ENCODE results near the gene HUS1B. TPM values are rescaled to one million over a fixed set of nuclear protein-coding genes. Genes with fewer than 3 reads are reported as not detected.

The HUS1B gene
- total and polyA plus RNA-seq, 2 experiments from 2014 or later = 0.33 to 1.2 TPM

DNA sequence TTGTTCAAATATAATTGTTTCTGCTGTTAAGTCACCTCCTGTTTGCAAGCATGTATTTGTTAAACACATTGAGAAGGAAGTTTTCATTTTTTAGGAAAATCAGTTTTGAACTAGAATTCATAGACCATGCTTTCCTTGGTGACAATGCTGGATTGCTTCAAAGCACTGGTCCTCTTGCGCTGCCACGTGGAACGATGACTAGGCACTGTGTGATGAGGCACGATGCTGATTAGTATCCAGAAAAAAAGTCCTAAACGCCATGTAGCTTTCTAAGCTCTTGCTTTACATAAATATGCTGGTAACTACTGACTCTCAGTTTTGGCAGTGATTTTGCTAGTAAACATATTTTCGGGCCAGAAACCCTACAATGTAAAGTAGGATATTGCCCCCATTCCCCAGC, 47.1 kb upstream of the HUS1B start:
- Histone ChIP-seq H3K9me3 (ENCODE audit: low read depth) (no peaks in the 10 kb centered on the region), H3K4me3 (no peak overlapping the region), H4K20me1 (ENCODE audit: insufficient read depth, poor library complexity, severe bottlenecking) (no peaks in the 10 kb centered on the region), H3K27me3 (peaks cover 7% of the 10 kb centered on the region), H3K4me2 (peak overlapping the region; percentile 9), H3K79me2 (no peaks in the 10 kb centered on the region), H3K4me1 (ENCODE audit: insufficient read depth) (peaks cover 15% of the 10 kb centered on the region), H2AFZ (no peak overlapping the region), H3K27ac (peak overlapping the region; percentile 68), H3K9me2 (replicated peaks; ENCODE audit: insufficient read depth) (no peaks in the 10 kb centered on the region), H3K36me3 (replicated peaks; ENCODE audit: insufficient read depth, low read depth) (no peaks in the 10 kb centered on the region)
- DNase-seq (ENCODE audit: low spot score) = no peak
- TF ChIP-seq, protein P1, sequence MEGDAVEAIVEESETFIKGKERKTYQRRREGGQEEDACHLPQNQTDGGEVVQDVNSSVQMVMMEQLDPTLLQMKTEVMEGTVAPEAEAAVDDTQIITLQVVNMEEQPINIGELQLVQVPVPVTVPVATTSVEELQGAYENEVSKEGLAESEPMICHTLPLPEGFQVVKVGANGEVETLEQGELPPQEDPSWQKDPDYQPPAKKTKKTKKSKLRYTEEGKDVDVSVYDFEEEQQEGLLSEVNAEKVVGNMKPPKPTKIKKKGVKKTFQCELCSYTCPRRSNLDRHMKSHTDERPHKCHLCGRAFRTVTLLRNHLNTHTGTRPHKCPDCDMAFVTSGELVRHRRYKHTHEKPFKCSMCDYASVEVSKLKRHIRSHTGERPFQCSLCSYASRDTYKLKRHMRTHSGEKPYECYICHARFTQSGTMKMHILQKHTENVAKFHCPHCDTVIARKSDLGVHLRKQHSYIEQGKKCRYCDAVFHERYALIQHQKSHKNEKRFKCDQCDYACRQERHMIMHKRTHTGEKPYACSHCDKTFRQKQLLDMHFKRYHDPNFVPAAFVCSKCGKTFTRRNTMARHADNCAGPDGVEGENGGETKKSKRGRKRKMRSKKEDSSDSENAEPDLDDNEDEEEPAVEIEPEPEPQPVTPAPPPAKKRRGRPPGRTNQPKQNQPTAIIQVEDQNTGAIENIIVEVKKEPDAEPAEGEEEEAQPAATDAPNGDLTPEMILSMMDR (IDR thresholded peaks at IDR 0.05; ENCODE audit: poor library complexity) = no peak
- no peak for TF ChIP-seq EZH2 (IDR thresholded peaks at IDR 0.05; ENCODE audit: borderline replicate concordance)
- no peak for TF ChIP-seq EZH2phosphoT487 (IDR thresholded peaks at IDR 0.05; ENCODE audit: low read depth, severe bottlenecking, unreplicated experiment)
- 64% methylated on average over 6 of the region's 6 CpGs for WGBS (ENCODE audit: low lambda C conversion rate, missing lambda C conversion rate)

- no peak overlapping the region for H2AFZ ChIP-seq
- H3K9me2 ChIP-seq (replicated peaks; ENCODE audit: insufficient read depth) = no peaks in the 10 kb centered on the region
- no peaks in the 10 kb centered on the region for H3K36me3 ChIP-seq (replicated peaks; ENCODE audit: insufficient read depth, low read depth)
- no peak overlapping the region for H3K4me3 ChIP-seq
- no peaks in the 10 kb centered on the region for H3K9me3 ChIP-seq (ENCODE audit: low read depth)
- H3K4me2 ChIP-seq = peak overlapping the region; percentile 9
- H3K27me3 ChIP-seq = peaks cover 7% of the 10 kb centered on the region
- H3K79me2 ChIP-seq = no peaks in the 10 kb centered on the region
- 76% methylated on average over 3 of the region's 3 CpGs for WGBS (ENCODE audit: low lambda C conversion rate, missing lambda C conversion rate)
- no peak for DNase-seq (ENCODE audit: low spot score)
- peaks cover 16% of the 10 kb centered on the region for H3K4me1 ChIP-seq (ENCODE audit: insufficient read depth)
- no peaks in the 10 kb centered on the region for H4K20me1 ChIP-seq (ENCODE audit: insufficient read depth, poor library complexity, severe bottlenecking)
- no peak for TF ChIP-seq EZH2 (IDR thresholded peaks at IDR 0.05; ENCODE audit: borderline replicate concordance)
- TF ChIP-seq EZH2phosphoT487 (IDR thresholded peaks at IDR 0.05; ENCODE audit: low read depth, severe bottlenecking, unreplicated experiment) = no peak
- TF ChIP-seq, protein P1 (IDR thresholded peaks at IDR 0.05; ENCODE audit: poor library complexity) = no peak
- peak overlapping the region; percentile 68 for H3K27ac ChIP-seq
Observed at GRCh38 chr6:703552-703951, 46.7 kb upstream of the HUS1B start.

DNA sequence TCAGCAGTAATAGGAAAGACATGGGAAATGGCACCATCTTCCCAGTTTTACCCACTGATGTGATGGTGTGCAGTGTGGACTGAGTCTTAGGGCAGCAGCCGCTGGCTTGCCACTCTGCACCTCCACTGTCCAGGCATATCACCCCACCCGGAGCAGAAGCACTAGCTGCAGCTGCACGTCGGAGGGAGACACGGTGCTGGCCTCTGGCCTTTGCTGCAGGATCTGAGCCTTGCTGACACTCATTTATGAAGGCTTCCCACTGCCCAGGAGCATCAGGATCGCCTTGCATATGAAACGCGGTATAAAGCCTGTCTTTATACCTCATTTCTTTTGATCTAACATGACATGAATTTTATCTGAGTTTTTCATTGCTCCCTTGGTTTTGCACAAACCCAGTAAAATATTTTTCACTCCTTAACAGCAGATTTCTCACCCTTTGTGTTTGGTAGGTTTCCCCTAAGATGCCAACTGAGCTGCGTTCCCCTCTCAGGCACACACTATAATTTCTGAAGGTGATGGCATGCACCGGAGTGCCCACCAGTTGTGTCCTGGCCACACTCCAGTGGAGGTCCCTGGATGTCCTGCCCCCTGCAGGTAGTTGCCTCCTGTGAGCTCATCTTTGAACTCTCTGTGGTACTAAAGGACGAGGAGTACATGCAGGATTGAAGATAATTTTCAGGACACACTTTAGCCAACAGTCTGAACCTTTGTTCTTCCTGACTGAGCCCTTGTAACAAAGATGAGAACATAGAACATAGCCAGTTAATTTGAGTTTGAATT, 45.0 kb upstream of the HUS1B start:
- Histone ChIP-seq H3K36me3 (replicated peaks; ENCODE audit: insufficient read depth, low read depth) (no peaks in the 10 kb centered on the region), H3K27ac (peak overlapping the region; percentile 60), H3K79me2 (no peaks in the 10 kb centered on the region), H3K4me1 (ENCODE audit: insufficient read depth) (peaks cover 16% of the 10 kb centered on the region), H4K20me1 (ENCODE audit: insufficient read depth, poor library complexity, severe bottlenecking) (no peaks in the 10 kb centered on the region), H2AFZ (no peak overlapping the region), H3K27me3 (peaks cover 7% of the 10 kb centered on the region), H3K9me2 (replicated peaks; ENCODE audit: insufficient read depth) (no peaks in the 10 kb centered on the region), H3K9me3 (ENCODE audit: low read depth) (no peaks in the 10 kb centered on the region), H3K4me3 (no peak overlapping the region), H3K4me2 (no peak overlapping the region)
- WGBS (ENCODE audit: low lambda C conversion rate, missing lambda C conversion rate) = 79% methylated on average over 11 of the region's 11 CpGs
- TF ChIP-seq EZH2phosphoT487 (IDR thresholded peaks at IDR 0.05; ENCODE audit: low read depth, severe bottlenecking, unreplicated experiment) = no peak
- TF ChIP-seq EZH2 (IDR thresholded peaks at IDR 0.05; ENCODE audit: borderline replicate concordance) = no peak
- TF ChIP-seq, protein P1 (IDR thresholded peaks at IDR 0.05; ENCODE audit: poor library complexity) = no peak
- no peak for DNase-seq (ENCODE audit: low spot score)

All from hepatocyte (in vitro differentiated cells).